ENCODE data around the gene STARD9. TPM values are rescaled to one million over a fixed set of nuclear protein-coding genes. Genes with fewer than 3 reads are reported as not detected.

The STARD9 gene
- 1.2 and 1.9 TPM in 2 replicates for total RNA-seq

GRCh38 chr15:42575188-42576039 is at the start of gene STARD9:
Gene STARD9 (plus strand): TSS chr15:42575606. CDS start chr15:42575716, 110 bp downstream.

GRCh38 chr15:42548249-42549031 is 27.0 kb upstream of the STARD9 start, which contains the start of the genes HAUS2 and LRRC57:
Gene HAUS2 (plus strand): TSS chr15:42548838. CDS start chr15:42548873, 35 bp downstream.
Gene LRRC57 (minus strand): TSS chr15:42548793. CDS start chr15:42548434, 359 bp downstream.

GRCh38 chr15:42736793-42737528 is 161.6 kb downstream of the STARD9 start, which contains the start of gene CDAN1:
Gene CDAN1 (minus strand): TSS chr15:42737128. CDS start chr15:42737102, 26 bp downstream.

Other genes starting within 250 kb of the STARD9 start
- gene CAPN3, start 216.1 kb upstream of the STARD9 start, total RNA-seq: 0.35 and 2.9 TPM in 2 replicates
- gene ZNF106, start 84.5 kb upstream of the STARD9 start, total RNA-seq: 28.0 and 35.8 TPM in 2 replicates
- gene SNAP23, start 80.0 kb upstream of the STARD9 start, total RNA-seq: 58.0 and 68.3 TPM in 2 replicates
- 11.2 and 11.3 TPM in 2 replicates for gene LRRC57, start 26.8 kb upstream of the STARD9 start, total RNA-seq
- gene HAUS2, start 26.8 kb upstream of the STARD9 start, total RNA-seq: 38.3 and 119 TPM in 2 replicates
- 6.7 and 8.9 TPM in 2 replicates for gene CDAN1, start 161.5 kb downstream of the STARD9 start, total RNA-seq

Data from myometrial cell (primary cell).